ENCODE measurements around the gene MRPS15. TPM values are rescaled to one million over a fixed set of nuclear protein-coding genes. Genes with fewer than 3 reads are reported as not detected.

MRPS15 gene
- total RNA-seq, 2 experiments from 2014 or later = 84.9 to 86.1 TPM

GRCh38 chr1:36419569-36419968 lies 44.6 kb downstream of the MRPS15 start:
- Mint-ChIP-seq H3K27me3 (no peaks in the 10 kb centered on the region), H3K4me3 (no peak overlapping the region), H3K27ac (no peak overlapping the region), H3K9me3 (no peaks in the 10 kb centered on the region), H3K4me1 (peaks cover 12% of the 10 kb centered on the region), H3K36me3 (no peaks in the 10 kb centered on the region)
- DNase-seq = no peak
- no peak for ATAC-seq (ENCODE audit: low read depth)
- POLR2A ChIA-PET = interaction anchor here (0.6 to 2.1 kb wide), 2 partner anchors 34 to 69 kb away, joined by 3 to 20 read pairs; partner anchors contain the start of gene STK40

- POLR2A ChIA-PET = interaction anchor here (2.1 kb wide), 1 partner anchor 33 kb away, joined by 20 read pairs; the partner anchor contains the start of gene STK40
- H3K27ac Mint-ChIP-seq = no peak overlapping the region
- ATAC-seq (ENCODE audit: low read depth) = no peak
- no peaks in the 10 kb centered on the region for H3K27me3 Mint-ChIP-seq
- no peak for DNase-seq
- peaks cover 12% of the 10 kb centered on the region for H3K4me1 Mint-ChIP-seq
- no peaks in the 10 kb centered on the region for H3K9me3 Mint-ChIP-seq
- no peak overlapping the region for H3K4me3 Mint-ChIP-seq
- no peaks in the 10 kb centered on the region for H3K36me3 Mint-ChIP-seq
Observed at GRCh38 chr1:36419140-36419539, 45.0 kb downstream of the MRPS15 start.

- no peaks in the 10 kb centered on the region for H3K36me3 Mint-ChIP-seq
- ATAC-seq (ENCODE audit: low read depth) (no peak), DNase-seq (no peak)
- no peak overlapping the region for H3K4me3 Mint-ChIP-seq
- peaks cover 15% of the 10 kb centered on the region for H3K4me1 Mint-ChIP-seq
- no peaks in the 10 kb centered on the region for H3K27me3 Mint-ChIP-seq
- no peak overlapping the region for H3K27ac Mint-ChIP-seq
- no peaks in the 10 kb centered on the region for H3K9me3 Mint-ChIP-seq
- POLR2A ChIA-PET = no interaction called here
Observed at GRCh38 chr1:36417931-36418330, 46.3 kb downstream of the MRPS15 start.

- H3K4me1 Mint-ChIP-seq = peaks cover 19% of the 10 kb centered on the region
- DNase-seq = no peak
- no peaks in the 10 kb centered on the region for H3K27me3 Mint-ChIP-seq
- no peak overlapping the region for H3K27ac Mint-ChIP-seq
- POLR2A ChIA-PET = no interaction called here
- no peak for ATAC-seq (ENCODE audit: low read depth)
- peaks cover 1% of the 10 kb centered on the region for H3K36me3 Mint-ChIP-seq
- no peaks in the 10 kb centered on the region for H3K9me3 Mint-ChIP-seq
- no peak overlapping the region for H3K4me3 Mint-ChIP-seq
Observed at GRCh38 chr1:36415661-36416326, 48.4 kb downstream of the MRPS15 start.

GRCh38 chr1:36414384-36414783 lies 49.8 kb downstream of the MRPS15 start:
- Mint-ChIP-seq H3K9me3 (peaks cover 3% of the 10 kb centered on the region), H3K36me3 (peaks cover 1% of the 10 kb centered on the region), H3K27me3 (no peaks in the 10 kb centered on the region), H3K27ac (no peak overlapping the region), H3K4me1 (peaks cover 13% of the 10 kb centered on the region), H3K4me3 (no peak overlapping the region)
- no peak for ATAC-seq (ENCODE audit: low read depth)
- POLR2A ChIA-PET = no interaction called here
- DNase-seq = no peak

GRCh38 chr1:36411674-36412648 lies 52.2 kb downstream of the MRPS15 start:
- POLR2A ChIA-PET = interaction anchor here (0.7 to 2.3 kb wide), 7 partner anchors 11 to 254 kb away, joined by 3 to 11 read pairs (median 4); partner anchors contain the start of genes LSM10 and MRPS15
- Mint-ChIP-seq H3K4me1 (peaks cover 13% of the 10 kb centered on the region), H3K27ac (peak overlapping the region; percentile 89), H3K9me3 (peaks cover 3% of the 10 kb centered on the region), H3K36me3 (peaks cover 1% of the 10 kb centered on the region), H3K27me3 (no peaks in the 10 kb centered on the region), H3K4me3 (peak overlapping the region; percentile 43)
- DNase-seq = no peak
- peak; percentile 92 for ATAC-seq (ENCODE audit: low read depth)

GRCh38 chr1:36408479-36408878 lies 55.7 kb downstream of the MRPS15 start:
- peaks cover 3% of the 10 kb centered on the region for H3K9me3 Mint-ChIP-seq
- H3K27me3 Mint-ChIP-seq = peaks cover 4% of the 10 kb centered on the region
- POLR2A ChIA-PET = no interaction called here
- peaks cover 1% of the 10 kb centered on the region for H3K36me3 Mint-ChIP-seq
- H3K27ac Mint-ChIP-seq = no peak overlapping the region
- no peak overlapping the region for H3K4me3 Mint-ChIP-seq
- no peak for ATAC-seq (ENCODE audit: low read depth)
- DNase-seq = no peak
- peaks cover 13% of the 10 kb centered on the region for H3K4me1 Mint-ChIP-seq

GRCh38 chr1:36406440-36406839 lies 57.7 kb downstream of the MRPS15 start:
- no peak overlapping the region for H3K27ac Mint-ChIP-seq
- DNase-seq (no peak), ATAC-seq (ENCODE audit: low read depth) (no peak)
- H3K4me3 Mint-ChIP-seq = no peak overlapping the region
- H3K9me3 Mint-ChIP-seq = peaks cover 3% of the 10 kb centered on the region
- H3K36me3 Mint-ChIP-seq = no peaks in the 10 kb centered on the region
- peaks cover under 1% of the 10 kb centered on the region for H3K4me1 Mint-ChIP-seq
- H3K27me3 Mint-ChIP-seq = peaks cover 4% of the 10 kb centered on the region
- POLR2A ChIA-PET = interaction anchor here (1.2 kb wide), 1 partner anchor 20 kb away, joined by 3 read pairs; no protein-coding TSS in a partner anchor

Other genes with a start within 250 kb of the MRPS15 start
- gene THRAP3, start 239.9 kb downstream of the MRPS15 start, total RNA-seq = 100 to 1,000 TPM; 125 to 130 TPM
- gene SH3D21, start 158.0 kb downstream of the MRPS15 start, total RNA-seq = 10 to 100 TPM; 24.9 to 26.5 TPM
- 10 to 100 TPM; 11.6 to 14.1 TPM for gene EVA1B, start 140.7 kb downstream of the MRPS15 start, total RNA-seq
- gene STK40, start 78.5 kb downstream of the MRPS15 start, total RNA-seq = 10 to 100 TPM; 59.5 to 64.7 TPM
- 10 to 100 TPM; 44.1 to 45.1 TPM for gene LSM10, start 66.5 kb downstream of the MRPS15 start, total RNA-seq
- 1 to 10 TPM; 1.1 to 1.8 TPM for gene OSCP1, start 13.9 kb downstream of the MRPS15 start, total RNA-seq
- gene CSF3R, start 18.5 kb upstream of the MRPS15 start, total RNA-seq = under 1 TPM; 0.17 to 0.37 TPM

Measured in activated naive CD8-positive, alpha-beta T cell treated with anti-CD3 and anti-CD28 coated beads, Interleukin-2, amount 10 ng/mL, durations not matched to agents 7 days and 5 days (primary cell).